Right atrium auricular region (tissue), 2 donors: Measurements from ENCODE around the gene MRPL33. TPM values are rescaled to one million over a fixed set of nuclear protein-coding genes. Genes with fewer than 3 reads are reported as not detected.
A peak's percentile ranks its signal among the peaks of the same experiment; 100 is the strongest.

Experiments used
- DNase-seq: peaks from one replicate; pipeline ENCODE4 v3.0.0-alpha.2; 2019; ENCODE audit warnings: low spot score
- H3K27ac ChIP-seq, 2 donors: fragments of 200-600 bp; sonication (generic); 1 replicate in 1 of 2; 2 replicates in 1 of 2; pipeline ENCODE4 v1.5.1; 2016 to 2019
- H3K27me3 ChIP-seq, 2 donors: fragments of 200-600 bp; sonication (generic); one replicate each; pipeline versions ENCODE4 v1.5.1 to v1.6.0; 2017 to 2019
- H3K36me3 ChIP-seq: fragments of 200-600 bp; sonication (generic); one replicate; pipeline ENCODE4 v1.5.1; 2016
- H3K4me1 ChIP-seq, 2 donors: fragments of 200-600 bp; sonication (generic); one replicate each; pipeline versions ENCODE4 v1.5.1 to v1.6.0; 2017 to 2019
- H3K4me3 ChIP-seq, 2 donors: fragments of 200-600 bp; sonication (generic); 1 replicate in 1 of 2; 2 replicates in 1 of 2; pipeline ENCODE4 v1.5.1; 2017 to 2019; ENCODE audit warnings: mild to moderate bottlenecking in 1 of 2, moderate library complexity in 1 of 2
- H3K9me3 ChIP-seq, 2 donors: fragments of 200-600 bp; sonication (generic); one replicate each; pipeline ENCODE4 v1.5.1; 2019
- CTCF ChIP-seq, 2 donors: fragments of 200-600 bp; sonication (generic); IDR thresholded peaks; one replicate each; pipeline ENCODE4 v1.5.1; 2019; ENCODE audit warnings: antibody characterized with exemption in 2 of 2
- total RNA-seq, 2 donors: library from RNA; depleted of rRNA; stranded (reverse); fragments of >200 nt; gene quantifications; one replicate each; pipeline ENCODE4 v1.1.0, GENCODE V29; 2016

MRPL33 gene
- total RNA-seq, 2 donors from 2014 or later: 270 to 370 TPM

- H3K27ac ChIP-seq: no peak overlapping the region
- peaks cover 0 to 49% of the 10 kb centered on the region in 2 donors for H3K4me1 ChIP-seq
- no peak overlapping the region for H3K4me3 ChIP-seq
- no peak for TF ChIP-seq CTCF (IDR thresholded peaks at IDR 0.05)
- no peaks in the 10 kb centered on the region for H3K27me3 ChIP-seq
- H3K36me3 ChIP-seq: no peaks in the 10 kb centered on the region
- DNase-seq: no peak
- no peaks in the 10 kb centered on the region for H3K9me3 ChIP-seq
Measured at GRCh38 chr2:27727257-27727656, 44.3 kb upstream of the MRPL33 start.

- Histone ChIP-seq H3K4me3 (no peak overlapping the region), H3K4me1 (peaks cover 0 to 45% of the 10 kb centered on the region in 2 donors), H3K27me3 (no peaks in the 10 kb centered on the region), H3K27ac (peak overlapping the region; percentile 53 to 64), H3K36me3 (no peaks in the 10 kb centered on the region), H3K9me3 (no peaks in the 10 kb centered on the region)
- peak; percentile 53 for DNase-seq
- no peak for TF ChIP-seq CTCF (IDR thresholded peaks at IDR 0.05)
Measured at GRCh38 chr2:27728081-27728858, 43.2 kb upstream of the MRPL33 start.

- no peak for TF ChIP-seq CTCF (IDR thresholded peaks at IDR 0.05)
- no peaks in the 10 kb centered on the region for H3K36me3 ChIP-seq
- H3K27ac ChIP-seq: peak overlapping the region; percentile 53 to 64
- H3K27me3 ChIP-seq: no peaks in the 10 kb centered on the region
- H3K4me1 ChIP-seq: peaks cover 0 to 36% of the 10 kb centered on the region in 2 donors
- no peaks in the 10 kb centered on the region for H3K9me3 ChIP-seq
- no peak for DNase-seq
- H3K4me3 ChIP-seq: no peak overlapping the region
Measured at GRCh38 chr2:27729198-27729597, 42.3 kb upstream of the MRPL33 start.

- Histone ChIP-seq H3K27ac (peak overlapping the region; percentile 53 to 64), H3K4me1 (peaks cover 0 to 33% of the 10 kb centered on the region in 2 donors)
Measured at GRCh38 chr2:27729614-27730013, 41.9 kb upstream of the MRPL33 start.

GRCh38 chr2:27730261-27730662 lies 41.3 kb upstream of the MRPL33 start:
- Histone ChIP-seq H3K9me3 (no peaks in the 10 kb centered on the region), H3K4me3 (no peak overlapping the region), H3K4me1 (peaks cover 0 to 34% of the 10 kb centered on the region in 2 donors), H3K27ac (peak overlapping the region; percentile 53 to 64), H3K36me3 (no peaks in the 10 kb centered on the region), H3K27me3 (no peaks in the 10 kb centered on the region)
- no peak for TF ChIP-seq CTCF (IDR thresholded peaks at IDR 0.05)
- no peak for DNase-seq

More at GRCh38 chr2:27729614-27730013, 41.9 kb upstream of the MRPL33 start:
- DNase-seq: no peak
- no peaks in the 10 kb centered on the region for H3K27me3 ChIP-seq
- no peaks in the 10 kb centered on the region for H3K36me3 ChIP-seq
- no peaks in the 10 kb centered on the region for H3K9me3 ChIP-seq
- no peak overlapping the region for H3K4me3 ChIP-seq
- no peak for TF ChIP-seq CTCF (IDR thresholded peaks at IDR 0.05)
